K562 (cell line): ENCODE results near the gene TMEM81. TPM values are rescaled to one million over a fixed set of nuclear protein-coding genes. Genes with fewer than 3 reads are reported as not detected.

Experiments
- BRD4 ChIP-seq: fragments of 200-600 bp; sonication (generic); IDR thresholded peaks from 2 replicates; pipeline ENCODE4 v1.6.1; 2017; ENCODE audit warnings: inconsistent platforms
- FOXJ2 ChIP-seq: fragments of 200-800 bp; sonication (Bioruptor generic); IDR thresholded peaks from 2 replicates; pipeline ENCODE4 v1.6.1; 2016; ENCODE audit warnings: missing genetic modification characterization, missing compliant biosample characterization
- FUS ChIP-seq: fragments of 200-400 bp; formaldehyde crosslinking; optimal IDR thresholded peaks from 2 replicates; pipeline ENCODE3; 2017; ENCODE audit warnings: low read depth, low read length
- NFRKB ChIP-seq: fragments of 450-650 bp; IDR thresholded peaks from 2 replicates; pipeline ENCODE4 v1.6.1; 2016; ENCODE audit warnings: low read depth
- RAD51 ChIP-seq: fragments of 450-650 bp; IDR thresholded peaks from 2 replicates; pipeline ENCODE4 v1.7.1; 2016; ENCODE audit warnings: low read depth, mild to moderate bottlenecking, borderline replicate concordance
- RBM34 ChIP-seq: fragments of 200-400 bp; formaldehyde crosslinking; IDR thresholded peaks from 2 replicates; pipeline ENCODE4 v1.6.1; 2018; ENCODE audit warnings: low read length, borderline replicate concordance; ENCODE audit not compliant: insufficient read depth
- RFX5 ChIP-seq: IDR thresholded peaks from 2 replicates; pipeline ENCODE4 v1.6.1; 2011; ENCODE audit warnings: low read depth, mild to moderate bottlenecking, improper control_type of control experiment, low read length
- SMC3 ChIP-seq: conservative IDR thresholded peaks from 2 replicates; pipeline ENCODE4 v1.6.1; 2011; ENCODE audit warnings: low read depth, low read length, improper control_type of control experiment; ENCODE audit not compliant: insufficient read depth
- THRB ChIP-seq: fragments of 450-650 bp; formaldehyde crosslinking; conservative IDR thresholded peaks from 2 replicates; pipeline ENCODE4 v1.4.0; 2022; ENCODE audit warnings: mild to moderate bottlenecking, missing genetic modification characterization
- ZNF212 ChIP-seq: fragments of 450-650 bp; formaldehyde crosslinking; IDR thresholded peaks from 2 replicates; pipeline ENCODE4 v1.4.0; 2020; ENCODE audit warnings: mild to moderate bottlenecking
- ZNF318 ChIP-seq, 2 experiments: fragments of 450-650 bp; IDR thresholded peaks; 2 replicates each; pipeline ENCODE4 v1.6.1; 2016; ENCODE audit warnings: mild to moderate bottlenecking in 2 of 2, borderline replicate concordance in 1 of 2, low read depth in 1 of 2, moderate library complexity in 1 of 2
- ZNF589 ChIP-seq: fragments of 200-800 bp; sonication (Bioruptor generic); IDR thresholded peaks from 2 replicates; pipeline ENCODE4 v1.6.1; 2016; ENCODE audit warnings: low read depth, missing genetic modification characterization, missing compliant biosample characterization
- polyA plus RNA-seq, 8 experiments: library from polyadenylated mRNA; depleted of rRNA in 4 of 8; stranded (reverse) in 5 of 8; unstranded in 3 of 8; fragments of >200 nt; fragmentation: Nextera tagmentation in 2 of 8; fragmentation: Illumina TruSeq in 1 of 8; extraction: Ambion mirVana in 2 of 8; extraction: Trizol in 1 of 8; gene quantifications; 2 replicates each; pipeline versions ENCODE4 v1.2.1 to v1.2.3, GENCODE V29; 2011 to 2014; ENCODE audit warnings: inconsistent platforms in 1 of 8, missing spikeins in 1 of 8
- total RNA-seq, 7 experiments: library from RNA; depleted of rRNA in 6 of 7; stranded (reverse); fragments of >200 nt in 6 of 7; fragmentation: Illumina TruSeq in 2 of 7; extraction: Trizol in 2 of 7; gene quantifications; 2 replicates each; pipeline versions ENCODE4 v1.2.1 to v1.2.3, GENCODE V29; 2011 to 2021; ENCODE audit warnings: low replicate concordance in 1 of 7
- TF ChIP-seq, protein P1 (sequence below), 2 experiments: fragments of 150-350 bp in 1 of 2; IDR thresholded peaks; 2 replicates each; pipeline ENCODE4 v1.6.1; 2012 to 2016; ENCODE audit warnings: low read depth in 2 of 2, low read length in 2 of 2, mild to moderate bottlenecking in 1 of 2, moderate library complexity in 1 of 2

The TMEM81 gene
- total and polyA plus RNA-seq, 9 of the 15 experiments (the other 6 are each of a cell fraction or from before 2014, with no cell fraction given) = 3.2 to 6.1 (median 4.4) TPM

- TF ChIP-seq, protein P1, sequence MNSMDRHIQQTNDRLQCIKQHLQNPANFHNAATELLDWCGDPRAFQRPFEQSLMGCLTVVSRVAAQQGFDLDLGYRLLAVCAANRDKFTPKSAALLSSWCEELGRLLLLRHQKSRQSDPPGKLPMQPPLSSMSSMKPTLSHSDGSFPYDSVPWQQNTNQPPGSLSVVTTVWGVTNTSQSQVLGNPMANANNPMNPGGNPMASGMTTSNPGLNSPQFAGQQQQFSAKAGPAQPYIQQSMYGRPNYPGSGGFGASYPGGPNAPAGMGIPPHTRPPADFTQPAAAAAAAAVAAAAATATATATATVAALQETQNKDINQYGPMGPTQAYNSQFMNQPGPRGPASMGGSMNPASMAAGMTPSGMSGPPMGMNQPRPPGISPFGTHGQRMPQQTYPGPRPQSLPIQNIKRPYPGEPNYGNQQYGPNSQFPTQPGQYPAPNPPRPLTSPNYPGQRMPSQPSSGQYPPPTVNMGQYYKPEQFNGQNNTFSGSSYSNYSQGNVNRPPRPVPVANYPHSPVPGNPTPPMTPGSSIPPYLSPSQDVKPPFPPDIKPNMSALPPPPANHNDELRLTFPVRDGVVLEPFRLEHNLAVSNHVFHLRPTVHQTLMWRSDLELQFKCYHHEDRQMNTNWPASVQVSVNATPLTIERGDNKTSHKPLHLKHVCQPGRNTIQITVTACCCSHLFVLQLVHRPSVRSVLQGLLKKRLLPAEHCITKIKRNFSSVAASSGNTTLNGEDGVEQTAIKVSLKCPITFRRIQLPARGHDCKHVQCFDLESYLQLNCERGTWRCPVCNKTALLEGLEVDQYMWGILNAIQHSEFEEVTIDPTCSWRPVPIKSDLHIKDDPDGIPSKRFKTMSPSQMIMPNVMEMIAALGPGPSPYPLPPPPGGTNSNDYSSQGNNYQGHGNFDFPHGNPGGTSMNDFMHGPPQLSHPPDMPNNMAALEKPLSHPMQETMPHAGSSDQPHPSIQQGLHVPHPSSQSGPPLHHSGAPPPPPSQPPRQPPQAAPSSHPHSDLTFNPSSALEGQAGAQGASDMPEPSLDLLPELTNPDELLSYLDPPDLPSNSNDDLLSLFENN (IDR thresholded peaks at IDR 0.05; ENCODE audit: low read depth in 2 of 2, low read length in 2 of 2) = peak in 1 of 2 experiments; percentile 44; a peak in 2 of 4 replicates
- TF ChIP-seq THRB (0 out of 2 replicates have a peak, but pooled peaks have one; percentile 30), NFRKB (peak; percentile 96; the same call in 1 of the 2 replicates), FOXJ2 (tag) (peak; percentile 97), ZNF589 (CRISPR knock-in tag) (peak; percentile 98), FUS (no peak), RAD51 (peak; percentile 46; the same call in 1 of the 2 replicates), SMC3 (peak; percentile 71), BRD4 (peak; percentile 83; the same call in 1 of the 2 replicates), RFX5 (no peak), ZNF318 (IDR thresholded peaks at IDR 0.05; ENCODE audit: borderline replicate concordance in 1 of 2, low read depth in 1 of 2) (peak in 1 of 2 experiments; percentile 61; a peak in 2 of 4 replicates), ZNF212 (no peak), RBM34 (no peak)
Measured at GRCh38 chr1:205121660-205122488, 37.6 kb upstream of the TMEM81 start, which contains the start of gene RBBP5 (continued).
